ENCODE data around the gene ADGRD1. TPM values are rescaled to one million over a fixed set of nuclear protein-coding genes. Genes with fewer than 3 reads are reported as not detected.

The ADGRD1 gene
- total RNA-seq, 1 experiment from 2014 or later = 0.77 TPM

DNA sequence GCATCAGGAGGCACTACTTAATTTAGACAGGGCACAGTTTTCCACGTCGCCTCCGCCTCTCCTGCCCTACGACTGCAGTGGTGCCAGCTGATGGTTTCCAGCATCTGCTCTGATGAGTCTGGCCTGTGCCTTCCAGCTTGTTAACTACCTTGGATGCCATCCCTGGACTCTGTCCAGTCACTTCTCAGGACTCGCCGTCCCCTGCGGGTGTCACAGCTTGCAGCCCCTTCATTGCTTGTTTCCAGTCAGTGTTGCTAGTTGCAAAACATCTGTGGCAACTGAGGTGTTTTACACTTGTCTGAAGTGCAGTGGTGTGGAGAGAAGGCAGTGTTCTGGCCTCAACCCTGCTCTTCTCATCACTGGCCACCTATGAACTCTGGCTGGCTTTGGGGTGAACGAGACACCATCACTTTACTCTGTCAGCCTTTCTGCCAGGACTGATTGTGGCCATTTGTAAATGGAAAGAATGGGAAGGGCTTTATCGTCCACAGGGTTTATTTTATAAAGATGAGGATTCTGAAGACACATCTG lies 8.3 kb downstream of the ADGRD1 start:
- H3K36me3 Mint-ChIP-seq = no peaks in the 10 kb centered on the region
- DNase-seq (ENCODE audit: low spot score) (no peak), ATAC-seq (no peak)
- no peak overlapping the region for H3K27ac Mint-ChIP-seq
- POLR2A ChIA-PET = no interaction called here
- H3K27me3 Mint-ChIP-seq (ENCODE audit: low read depth) = no peaks in the 10 kb centered on the region
- TF ChIP-seq ATF1 (CRISPR knock-in tag; IDR thresholded peaks at IDR 0.05) = no peak
- no peak for TF ChIP-seq KAT7 (CRISPR knock-in tag; IDR thresholded peaks at IDR 0.05; ENCODE audit: borderline replicate concordance)
- TF ChIP-seq, protein P1, sequence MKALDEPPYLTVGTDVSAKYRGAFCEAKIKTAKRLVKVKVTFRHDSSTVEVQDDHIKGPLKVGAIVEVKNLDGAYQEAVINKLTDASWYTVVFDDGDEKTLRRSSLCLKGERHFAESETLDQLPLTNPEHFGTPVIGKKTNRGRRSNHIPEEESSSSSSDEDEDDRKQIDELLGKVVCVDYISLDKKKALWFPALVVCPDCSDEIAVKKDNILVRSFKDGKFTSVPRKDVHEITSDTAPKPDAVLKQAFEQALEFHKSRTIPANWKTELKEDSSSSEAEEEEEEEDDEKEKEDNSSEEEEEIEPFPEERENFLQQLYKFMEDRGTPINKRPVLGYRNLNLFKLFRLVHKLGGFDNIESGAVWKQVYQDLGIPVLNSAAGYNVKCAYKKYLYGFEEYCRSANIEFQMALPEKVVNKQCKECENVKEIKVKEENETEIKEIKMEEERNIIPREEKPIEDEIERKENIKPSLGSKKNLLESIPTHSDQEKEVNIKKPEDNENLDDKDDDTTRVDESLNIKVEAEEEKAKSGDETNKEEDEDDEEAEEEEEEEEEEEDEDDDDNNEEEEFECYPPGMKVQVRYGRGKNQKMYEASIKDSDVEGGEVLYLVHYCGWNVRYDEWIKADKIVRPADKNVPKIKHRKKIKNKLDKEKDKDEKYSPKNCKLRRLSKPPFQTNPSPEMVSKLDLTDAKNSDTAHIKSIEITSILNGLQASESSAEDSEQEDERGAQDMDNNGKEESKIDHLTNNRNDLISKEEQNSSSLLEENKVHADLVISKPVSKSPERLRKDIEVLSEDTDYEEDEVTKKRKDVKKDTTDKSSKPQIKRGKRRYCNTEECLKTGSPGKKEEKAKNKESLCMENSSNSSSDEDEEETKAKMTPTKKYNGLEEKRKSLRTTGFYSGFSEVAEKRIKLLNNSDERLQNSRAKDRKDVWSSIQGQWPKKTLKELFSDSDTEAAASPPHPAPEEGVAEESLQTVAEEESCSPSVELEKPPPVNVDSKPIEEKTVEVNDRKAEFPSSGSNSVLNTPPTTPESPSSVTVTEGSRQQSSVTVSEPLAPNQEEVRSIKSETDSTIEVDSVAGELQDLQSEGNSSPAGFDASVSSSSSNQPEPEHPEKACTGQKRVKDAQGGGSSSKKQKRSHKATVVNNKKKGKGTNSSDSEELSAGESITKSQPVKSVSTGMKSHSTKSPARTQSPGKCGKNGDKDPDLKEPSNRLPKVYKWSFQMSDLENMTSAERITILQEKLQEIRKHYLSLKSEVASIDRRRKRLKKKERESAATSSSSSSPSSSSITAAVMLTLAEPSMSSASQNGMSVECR (CRISPR knock-in tag; IDR thresholded peaks at IDR 0.05; ENCODE audit: borderline replicate concordance) = no peak
- no peak for TF ChIP-seq GABPB1 (CRISPR knock-in tag; IDR thresholded peaks at IDR 0.05)
- no peak for TF ChIP-seq MYBL2 (CRISPR knock-in tag; IDR thresholded peaks at IDR 0.05)
- no peak for TF ChIP-seq CBFB (CRISPR knock-in tag; IDR thresholded peaks at IDR 0.05; ENCODE audit: low read depth)
- TF ChIP-seq, protein P2, sequence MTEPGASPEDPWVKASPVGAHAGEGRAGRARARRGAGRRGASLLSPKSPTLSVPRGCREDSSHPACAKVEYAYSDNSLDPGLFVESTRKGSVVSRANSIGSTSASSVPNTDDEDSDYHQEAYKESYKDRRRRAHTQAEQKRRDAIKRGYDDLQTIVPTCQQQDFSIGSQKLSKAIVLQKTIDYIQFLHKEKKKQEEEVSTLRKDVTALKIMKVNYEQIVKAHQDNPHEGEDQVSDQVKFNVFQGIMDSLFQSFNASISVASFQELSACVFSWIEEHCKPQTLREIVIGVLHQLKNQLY (CRISPR knock-in tag; IDR thresholded peaks at IDR 0.05) = no peak
- TF ChIP-seq, protein P3, sequence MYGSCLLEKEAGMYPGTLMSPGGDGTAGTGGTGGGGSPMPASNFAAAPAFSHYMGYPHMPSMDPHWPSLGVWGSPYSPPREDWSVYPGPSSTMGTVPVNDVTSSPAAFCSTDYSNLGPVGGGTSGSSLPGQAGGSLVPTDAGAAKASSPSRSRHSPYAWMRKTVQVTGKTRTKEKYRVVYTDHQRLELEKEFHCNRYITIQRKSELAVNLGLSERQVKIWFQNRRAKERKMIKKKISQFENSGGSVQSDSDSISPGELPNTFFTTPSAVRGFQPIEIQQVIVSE (CRISPR knock-in tag; IDR thresholded peaks at IDR 0.05; ENCODE audit: borderline replicate concordance) = no peak
- CTCF ChIA-PET = interaction anchor here (1.1 kb wide), 1 partner anchor 13 kb away, joined by 4 read pairs; no protein-coding TSS in a partner anchor
- 0 out of 2 replicates have a peak, but pooled peaks cover 3% of the 10 kb centered on the region for H3K9me3 Mint-ChIP-seq
- H3K4me1 Mint-ChIP-seq = no peaks in the 10 kb centered on the region; the same call in 1 of the 2 replicates
- no peak overlapping the region for H3K4me3 Mint-ChIP-seq

DNA sequence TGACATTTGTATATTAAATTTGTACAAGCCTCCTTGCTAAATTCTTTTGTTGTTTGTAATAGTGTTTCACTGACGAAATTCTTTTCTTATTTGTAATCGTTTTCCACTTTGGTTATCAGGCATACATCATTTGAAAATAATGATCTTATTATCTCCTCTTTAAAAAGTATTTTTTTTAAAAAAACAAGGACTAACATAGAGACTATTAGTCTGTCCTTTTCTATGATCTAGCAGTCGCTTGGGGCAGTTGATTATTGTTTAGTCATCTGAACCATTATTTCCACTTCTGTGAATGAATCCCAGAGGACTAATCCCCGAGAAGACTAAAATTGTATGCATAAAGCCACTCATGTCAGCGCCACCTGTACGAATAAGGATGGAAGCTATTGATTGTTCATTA lies 11.5 kb downstream of the ADGRD1 start:
- POLR2A ChIA-PET = no interaction called here
- Mint-ChIP-seq H3K27me3 (ENCODE audit: low read depth) (no peaks in the 10 kb centered on the region), H3K9me3 (peaks cover 7% of the 10 kb centered on the region; the same call in 1 of the 2 replicates), H3K4me3 (no peak overlapping the region), H3K4me1 (no peaks in the 10 kb centered on the region), H3K27ac (no peak overlapping the region), H3K36me3 (no peaks in the 10 kb centered on the region)
- no peak for ATAC-seq
- TF ChIP-seq, protein P4, sequence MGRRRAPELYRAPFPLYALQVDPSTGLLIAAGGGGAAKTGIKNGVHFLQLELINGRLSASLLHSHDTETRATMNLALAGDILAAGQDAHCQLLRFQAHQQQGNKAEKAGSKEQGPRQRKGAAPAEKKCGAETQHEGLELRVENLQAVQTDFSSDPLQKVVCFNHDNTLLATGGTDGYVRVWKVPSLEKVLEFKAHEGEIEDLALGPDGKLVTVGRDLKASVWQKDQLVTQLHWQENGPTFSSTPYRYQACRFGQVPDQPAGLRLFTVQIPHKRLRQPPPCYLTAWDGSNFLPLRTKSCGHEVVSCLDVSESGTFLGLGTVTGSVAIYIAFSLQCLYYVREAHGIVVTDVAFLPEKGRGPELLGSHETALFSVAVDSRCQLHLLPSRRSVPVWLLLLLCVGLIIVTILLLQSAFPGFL (CRISPR knock-in tag; IDR thresholded peaks at IDR 0.05; ENCODE audit: borderline replicate concordance) = no peak
- TF ChIP-seq TEAD4 (CRISPR knock-in tag; IDR thresholded peaks at IDR 0.05) (no peak), NR3C1 (CRISPR knock-in tag; conservative IDR thresholded peaks at IDR 0.05; ENCODE audit: low read depth) (no peak), RELA (CRISPR knock-in tag; IDR thresholded peaks at IDR 0.05; ENCODE audit: borderline replicate concordance) (no peak), RORB (CRISPR knock-in tag; IDR thresholded peaks at IDR 0.05) (no peak)
- TF ChIP-seq, protein P5, sequence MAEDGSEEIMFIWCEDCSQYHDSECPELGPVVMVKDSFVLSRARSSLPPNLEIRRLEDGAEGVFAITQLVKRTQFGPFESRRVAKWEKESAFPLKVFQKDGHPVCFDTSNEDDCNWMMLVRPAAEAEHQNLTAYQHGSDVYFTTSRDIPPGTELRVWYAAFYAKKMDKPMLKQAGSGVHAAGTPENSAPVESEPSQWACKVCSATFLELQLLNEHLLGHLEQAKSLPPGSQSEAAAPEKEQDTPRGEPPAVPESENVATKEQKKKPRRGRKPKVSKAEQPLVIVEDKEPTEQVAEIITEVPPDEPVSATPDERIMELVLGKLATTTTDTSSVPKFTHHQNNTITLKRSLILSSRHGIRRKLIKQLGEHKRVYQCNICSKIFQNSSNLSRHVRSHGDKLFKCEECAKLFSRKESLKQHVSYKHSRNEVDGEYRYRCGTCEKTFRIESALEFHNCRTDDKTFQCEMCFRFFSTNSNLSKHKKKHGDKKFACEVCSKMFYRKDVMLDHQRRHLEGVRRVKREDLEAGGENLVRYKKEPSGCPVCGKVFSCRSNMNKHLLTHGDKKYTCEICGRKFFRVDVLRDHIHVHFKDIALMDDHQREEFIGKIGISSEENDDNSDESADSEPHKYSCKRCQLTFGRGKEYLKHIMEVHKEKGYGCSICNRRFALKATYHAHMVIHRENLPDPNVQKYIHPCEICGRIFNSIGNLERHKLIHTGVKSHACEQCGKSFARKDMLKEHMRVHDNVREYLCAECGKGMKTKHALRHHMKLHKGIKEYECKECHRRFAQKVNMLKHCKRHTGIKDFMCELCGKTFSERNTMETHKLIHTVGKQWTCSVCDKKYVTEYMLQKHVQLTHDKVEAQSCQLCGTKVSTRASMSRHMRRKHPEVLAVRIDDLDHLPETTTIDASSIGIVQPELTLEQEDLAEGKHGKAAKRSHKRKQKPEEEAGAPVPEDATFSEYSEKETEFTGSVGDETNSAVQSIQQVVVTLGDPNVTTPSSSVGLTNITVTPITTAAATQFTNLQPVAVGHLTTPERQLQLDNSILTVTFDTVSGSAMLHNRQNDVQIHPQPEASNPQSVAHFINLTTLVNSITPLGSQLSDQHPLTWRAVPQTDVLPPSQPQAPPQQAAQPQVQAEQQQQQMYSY (CRISPR knock-in tag; IDR thresholded peaks at IDR 0.05) = no peak
- TF ChIP-seq, protein P6, sequence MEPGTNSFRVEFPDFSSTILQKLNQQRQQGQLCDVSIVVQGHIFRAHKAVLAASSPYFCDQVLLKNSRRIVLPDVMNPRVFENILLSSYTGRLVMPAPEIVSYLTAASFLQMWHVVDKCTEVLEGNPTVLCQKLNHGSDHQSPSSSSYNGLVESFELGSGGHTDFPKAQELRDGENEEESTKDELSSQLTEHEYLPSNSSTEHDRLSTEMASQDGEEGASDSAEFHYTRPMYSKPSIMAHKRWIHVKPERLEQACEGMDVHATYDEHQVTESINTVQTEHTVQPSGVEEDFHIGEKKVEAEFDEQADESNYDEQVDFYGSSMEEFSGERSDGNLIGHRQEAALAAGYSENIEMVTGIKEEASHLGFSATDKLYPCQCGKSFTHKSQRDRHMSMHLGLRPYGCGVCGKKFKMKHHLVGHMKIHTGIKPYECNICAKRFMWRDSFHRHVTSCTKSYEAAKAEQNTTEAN (CRISPR knock-in tag; IDR thresholded peaks at IDR 0.05) = no peak
- CTCF ChIA-PET = no interaction called here
- no peak for DNase-seq (ENCODE audit: low spot score)

All from WTC11 (cell line).